ENCODE data around the gene LRRC2.

Gene LRRC2

DNA sequence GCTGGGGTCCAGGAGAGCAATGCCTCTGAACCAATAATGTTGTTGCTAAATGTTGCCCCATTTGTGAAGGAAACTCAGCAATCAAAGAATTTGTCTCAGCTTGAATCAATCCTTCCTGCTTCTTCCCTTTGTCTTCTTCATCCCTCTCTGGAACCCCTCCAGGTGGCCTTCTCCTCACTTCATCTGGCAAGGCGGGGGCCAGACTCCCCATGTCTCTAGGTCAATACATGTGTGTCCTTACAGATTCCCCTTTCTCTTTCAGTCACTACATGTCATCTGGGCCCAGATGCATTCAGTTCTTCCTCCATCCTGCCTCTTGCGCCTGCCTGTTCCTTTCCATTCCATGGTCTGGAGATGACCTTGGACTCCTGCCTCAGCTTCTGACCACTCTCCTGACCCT, 93.4 kb downstream of the LRRC2 start:
- DNase-seq, result no peak

- DNase-seq, result no peak
These were observed 94.7 kb downstream of the LRRC2 start for GRCh38 chr3:46471371-46471914.

GRCh38 chr3:46470831-46471230, 95.3 kb downstream of the LRRC2 start:
- DNase-seq, result no peak

GRCh38 chr3:46469680-46470357, 96.3 kb downstream of the LRRC2 start:
- no peak for DNase-seq

GRCh38 chr3:46468753-46469600, 97.1 kb downstream of the LRRC2 start:
- DNase-seq, result no peak

- no peak for DNase-seq
These were observed 98.5 kb downstream of the LRRC2 start for GRCh38 chr3:46467562-46467961.

GRCh38 chr3:46466871-46467403, 99.2 kb downstream of the LRRC2 start:
- DNase-seq, result no peak

DNA sequence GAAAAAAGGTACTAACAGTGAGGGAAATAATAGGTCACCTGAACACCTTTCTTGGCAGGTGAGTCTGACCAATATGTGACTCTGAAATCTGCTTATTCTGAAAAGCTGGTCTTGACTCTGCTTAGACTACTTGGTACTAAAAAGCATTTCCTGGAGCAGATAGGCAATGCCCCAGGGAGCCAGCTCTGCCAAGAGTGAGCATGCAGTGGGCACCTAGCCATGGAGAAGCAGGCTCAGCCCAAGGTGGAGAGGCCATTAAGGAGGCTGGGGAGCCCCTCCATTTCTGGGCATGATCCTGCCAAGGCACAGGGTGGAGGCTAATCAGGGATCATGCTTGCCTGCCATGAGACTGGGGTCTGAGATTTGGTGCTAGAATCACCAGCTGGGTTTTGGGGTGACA, 99.8 kb downstream of the LRRC2 start:
- DNase-seq, result no peak

All from activated naive CD4-positive, alpha-beta T cell (primary cell).